Measurements from ENCODE around the gene ACKR2. TPM values are rescaled to one million over a fixed set of nuclear protein-coding genes. Genes with fewer than 3 reads are reported as not detected.

Gene ACKR2
- total and polyA plus RNA-seq, 2 of the 13 experiments (the other 11 are each of a cell fraction or from before 2014, with no cell fraction given) = 1.1 to 1.9 TPM

DNA sequence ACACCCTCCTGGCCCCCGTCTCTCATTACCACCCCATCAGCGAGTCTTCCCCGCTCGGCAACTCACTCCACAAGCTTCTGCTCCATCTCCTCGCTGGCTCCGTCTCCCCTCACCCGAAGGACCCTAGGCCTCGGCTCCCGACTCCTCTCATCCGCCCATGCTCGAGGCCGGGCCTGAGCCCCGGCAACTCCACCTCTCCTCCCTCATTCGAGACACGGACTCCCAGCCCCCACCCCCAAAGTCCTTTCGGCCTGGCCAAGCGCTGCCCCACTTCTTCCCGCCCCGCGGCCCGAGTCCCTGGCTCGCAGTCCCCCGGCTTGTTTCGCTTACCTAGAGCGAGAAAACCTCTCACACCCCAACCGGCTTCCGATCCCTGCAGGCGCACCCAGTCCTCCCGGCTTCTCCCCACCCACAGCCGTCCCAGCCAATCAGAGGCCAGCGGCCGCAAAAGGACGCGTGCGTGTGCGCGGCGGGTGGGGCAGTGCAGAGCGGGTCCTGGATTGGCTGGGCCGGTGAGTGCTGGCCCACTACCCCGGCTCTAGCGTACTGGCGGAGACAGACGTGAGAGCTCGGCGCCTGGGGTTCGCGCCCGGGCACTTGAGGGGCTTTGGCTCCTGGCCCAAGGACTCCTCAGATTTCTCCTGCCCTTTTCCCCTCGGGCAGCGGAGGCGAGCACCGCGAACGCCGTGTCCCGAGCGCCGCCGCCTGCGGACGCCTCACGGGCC lies 5.0 kb upstream of the ACKR2 start, which contains the start of gene HIGD1A (continued):
- TF ChIP-seq, protein P1, sequence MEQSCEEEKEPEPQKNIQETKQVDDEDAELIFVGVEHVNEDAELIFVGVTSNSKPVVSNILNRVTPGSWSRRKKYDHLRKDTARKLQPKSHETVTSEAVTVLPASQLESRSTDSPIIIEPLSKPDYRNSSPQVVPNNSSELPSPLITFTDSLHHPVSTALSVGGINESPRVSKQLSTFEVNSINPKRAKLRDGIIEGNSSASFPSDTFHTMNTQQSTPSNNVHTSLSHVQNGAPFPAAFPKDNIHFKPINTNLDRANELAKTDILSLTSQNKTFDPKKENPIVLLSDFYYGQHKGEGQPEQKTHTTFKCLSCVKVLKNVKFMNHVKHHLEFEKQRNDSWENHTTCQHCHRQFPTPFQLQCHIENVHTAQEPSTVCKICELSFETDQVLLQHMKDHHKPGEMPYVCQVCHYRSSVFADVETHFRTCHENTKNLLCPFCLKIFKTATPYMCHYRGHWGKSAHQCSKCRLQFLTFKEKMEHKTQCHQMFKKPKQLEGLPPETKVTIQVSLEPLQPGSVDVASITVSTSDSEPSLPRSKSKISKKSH (CRISPR knock-in tag; IDR thresholded peaks at IDR 0.05; ENCODE audit: borderline replicate concordance) = 0 out of 2 replicates have a peak, but pooled peaks have one; percentile 24
- TF ChIP-seq TSC22D2 (CRISPR knock-in tag; IDR thresholded peaks at IDR 0.05; ENCODE audit: borderline replicate concordance) (no peak), ZBTB7A (CRISPR knock-in tag; IDR thresholded peaks at IDR 0.05) (peak; percentile 63; the same call in 1 of the 2 replicates), ETV5 (CRISPR knock-in tag; IDR thresholded peaks at IDR 0.05; ENCODE audit: borderline replicate concordance) (peak; percentile 24; the same call in 1 of the 2 replicates), DPF2 (CRISPR knock-in tag; IDR thresholded peaks at IDR 0.05; ENCODE audit: borderline replicate concordance, low read depth) (no peak), KDM1A (CRISPR knock-in tag; IDR thresholded peaks at IDR 0.05) (no peak), ZNF451 (CRISPR knock-in tag; IDR thresholded peaks at IDR 0.05) (no peak), PAX8 (CRISPR knock-in tag; IDR thresholded peaks at IDR 0.05; ENCODE audit: borderline replicate concordance) (no peak), CENPT (CRISPR knock-in tag; IDR thresholded peaks at IDR 0.05; ENCODE audit: low read depth) (no peak), POLR2AphosphoS2 (IDR thresholded peaks at IDR 0.05; ENCODE audit: low read depth, low read length) (peak; percentile 81), ZNF232 (CRISPR knock-in tag; IDR thresholded peaks at IDR 0.05; ENCODE audit: borderline replicate concordance) (no peak; the same call in 1 of the 2 replicates)
- TF ChIP-seq, protein P2, sequence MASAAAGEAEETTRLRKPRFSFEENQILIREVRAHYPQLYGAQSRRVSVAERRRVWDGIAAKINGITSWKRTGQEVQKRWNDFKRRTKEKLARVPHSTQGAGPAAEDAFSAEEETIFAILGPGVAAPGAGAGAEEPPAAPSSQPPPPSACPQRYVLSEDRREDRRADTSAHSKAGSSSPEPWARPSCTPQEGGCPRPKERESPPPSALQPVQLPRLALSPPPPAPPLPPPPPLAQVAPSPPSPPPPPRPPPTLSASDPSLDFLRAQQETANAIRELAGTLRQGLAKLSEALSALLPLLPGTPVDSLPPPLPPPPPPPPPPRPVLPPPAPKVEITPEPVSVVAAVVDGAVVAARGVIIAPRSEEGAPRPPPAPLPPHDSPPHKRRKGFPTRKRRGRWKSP (CRISPR knock-in tag; IDR thresholded peaks at IDR 0.05) = peak; percentile 55; the same call in 1 of the 2 replicates
- TF ChIP-seq, protein P3, sequence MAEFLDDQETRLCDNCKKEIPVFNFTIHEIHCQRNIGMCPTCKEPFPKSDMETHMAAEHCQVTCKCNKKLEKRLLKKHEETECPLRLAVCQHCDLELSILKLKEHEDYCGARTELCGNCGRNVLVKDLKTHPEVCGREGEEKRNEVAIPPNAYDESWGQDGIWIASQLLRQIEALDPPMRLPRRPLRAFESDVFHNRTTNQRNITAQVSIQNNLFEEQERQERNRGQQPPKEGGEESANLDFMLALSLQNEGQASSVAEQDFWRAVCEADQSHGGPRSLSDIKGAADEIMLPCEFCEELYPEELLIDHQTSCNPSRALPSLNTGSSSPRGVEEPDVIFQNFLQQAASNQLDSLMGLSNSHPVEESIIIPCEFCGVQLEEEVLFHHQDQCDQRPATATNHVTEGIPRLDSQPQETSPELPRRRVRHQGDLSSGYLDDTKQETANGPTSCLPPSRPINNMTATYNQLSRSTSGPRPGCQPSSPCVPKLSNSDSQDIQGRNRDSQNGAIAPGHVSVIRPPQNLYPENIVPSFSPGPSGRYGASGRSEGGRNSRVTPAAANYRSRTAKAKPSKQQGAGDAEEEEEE (CRISPR knock-in tag; IDR thresholded peaks at IDR 0.05; ENCODE audit: borderline replicate concordance) = no peak
- TF ChIP-seq, protein P4, sequence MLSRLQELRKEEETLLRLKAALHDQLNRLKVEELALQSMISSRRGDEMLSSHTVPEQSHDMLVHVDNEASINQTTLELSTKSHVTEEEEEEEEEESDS (CRISPR knock-in tag; IDR thresholded peaks at IDR 0.05; ENCODE audit: borderline replicate concordance) = no peak
- TF ChIP-seq, protein P5, sequence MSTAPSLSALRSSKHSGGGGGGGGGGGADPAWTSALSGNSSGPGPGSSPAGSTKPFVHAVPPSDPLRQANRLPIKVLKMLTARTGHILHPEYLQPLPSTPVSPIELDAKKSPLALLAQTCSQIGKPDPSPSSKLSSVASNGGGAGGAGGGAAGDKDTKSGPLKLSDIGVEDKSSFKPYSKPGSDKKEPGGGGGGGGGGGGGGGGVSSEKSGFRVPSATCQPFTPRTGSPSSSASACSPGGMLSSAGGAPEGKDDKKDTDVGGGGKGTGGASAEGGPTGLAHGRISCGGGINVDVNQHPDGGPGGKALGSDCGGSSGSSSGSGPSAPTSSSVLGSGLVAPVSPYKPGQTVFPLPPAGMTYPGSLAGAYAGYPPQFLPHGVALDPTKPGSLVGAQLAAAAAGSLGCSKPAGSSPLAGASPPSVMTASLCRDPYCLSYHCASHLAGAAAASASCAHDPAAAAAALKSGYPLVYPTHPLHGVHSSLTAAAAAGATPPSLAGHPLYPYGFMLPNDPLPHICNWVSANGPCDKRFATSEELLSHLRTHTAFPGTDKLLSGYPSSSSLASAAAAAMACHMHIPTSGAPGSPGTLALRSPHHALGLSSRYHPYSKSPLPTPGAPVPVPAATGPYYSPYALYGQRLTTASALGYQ (CRISPR knock-in tag; IDR thresholded peaks at IDR 0.05) = peak; percentile 29; the same call in 1 of the 2 replicates
- TF ChIP-seq, protein P6, sequence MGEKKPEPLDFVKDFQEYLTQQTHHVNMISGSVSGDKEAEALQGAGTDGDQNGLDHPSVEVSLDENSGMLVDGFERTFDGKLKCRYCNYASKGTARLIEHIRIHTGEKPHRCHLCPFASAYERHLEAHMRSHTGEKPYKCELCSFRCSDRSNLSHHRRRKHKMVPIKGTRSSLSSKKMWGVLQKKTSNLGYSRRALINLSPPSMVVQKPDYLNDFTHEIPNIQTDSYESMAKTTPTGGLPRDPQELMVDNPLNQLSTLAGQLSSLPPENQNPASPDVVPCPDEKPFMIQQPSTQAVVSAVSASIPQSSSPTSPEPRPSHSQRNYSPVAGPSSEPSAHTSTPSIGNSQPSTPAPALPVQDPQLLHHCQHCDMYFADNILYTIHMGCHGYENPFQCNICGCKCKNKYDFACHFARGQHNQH (CRISPR knock-in tag; IDR thresholded peaks at IDR 0.05) = peak; percentile 61; the same call in 1 of the 2 replicates
- TF ChIP-seq, protein P7, sequence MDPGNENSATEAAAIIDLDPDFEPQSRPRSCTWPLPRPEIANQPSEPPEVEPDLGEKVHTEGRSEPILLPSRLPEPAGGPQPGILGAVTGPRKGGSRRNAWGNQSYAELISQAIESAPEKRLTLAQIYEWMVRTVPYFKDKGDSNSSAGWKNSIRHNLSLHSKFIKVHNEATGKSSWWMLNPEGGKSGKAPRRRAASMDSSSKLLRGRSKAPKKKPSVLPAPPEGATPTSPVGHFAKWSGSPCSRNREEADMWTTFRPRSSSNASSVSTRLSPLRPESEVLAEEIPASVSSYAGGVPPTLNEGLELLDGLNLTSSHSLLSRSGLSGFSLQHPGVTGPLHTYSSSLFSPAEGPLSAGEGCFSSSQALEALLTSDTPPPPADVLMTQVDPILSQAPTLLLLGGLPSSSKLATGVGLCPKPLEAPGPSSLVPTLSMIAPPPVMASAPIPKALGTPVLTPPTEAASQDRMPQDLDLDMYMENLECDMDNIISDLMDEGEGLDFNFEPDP (CRISPR knock-in tag; conservative IDR thresholded peaks at IDR 0.05) = no peak
